Fibroblast of skin of left quadriceps (primary cell): Measurements from ENCODE around the gene KCNJ4.
"Not testable (repeated sequence)": the region's sequence is repeated elsewhere in the genome, so short reads cannot be mapped to it uniquely, and the experiment has no call there.

Experiments used
- DNase-seq, 2 experiments: peaks; one replicate each; pipeline ENCODE4 v3.0.0-alpha.2; 2013; ENCODE audit warnings: low read depth in 2 of 2

KCNJ4 gene

DNA sequence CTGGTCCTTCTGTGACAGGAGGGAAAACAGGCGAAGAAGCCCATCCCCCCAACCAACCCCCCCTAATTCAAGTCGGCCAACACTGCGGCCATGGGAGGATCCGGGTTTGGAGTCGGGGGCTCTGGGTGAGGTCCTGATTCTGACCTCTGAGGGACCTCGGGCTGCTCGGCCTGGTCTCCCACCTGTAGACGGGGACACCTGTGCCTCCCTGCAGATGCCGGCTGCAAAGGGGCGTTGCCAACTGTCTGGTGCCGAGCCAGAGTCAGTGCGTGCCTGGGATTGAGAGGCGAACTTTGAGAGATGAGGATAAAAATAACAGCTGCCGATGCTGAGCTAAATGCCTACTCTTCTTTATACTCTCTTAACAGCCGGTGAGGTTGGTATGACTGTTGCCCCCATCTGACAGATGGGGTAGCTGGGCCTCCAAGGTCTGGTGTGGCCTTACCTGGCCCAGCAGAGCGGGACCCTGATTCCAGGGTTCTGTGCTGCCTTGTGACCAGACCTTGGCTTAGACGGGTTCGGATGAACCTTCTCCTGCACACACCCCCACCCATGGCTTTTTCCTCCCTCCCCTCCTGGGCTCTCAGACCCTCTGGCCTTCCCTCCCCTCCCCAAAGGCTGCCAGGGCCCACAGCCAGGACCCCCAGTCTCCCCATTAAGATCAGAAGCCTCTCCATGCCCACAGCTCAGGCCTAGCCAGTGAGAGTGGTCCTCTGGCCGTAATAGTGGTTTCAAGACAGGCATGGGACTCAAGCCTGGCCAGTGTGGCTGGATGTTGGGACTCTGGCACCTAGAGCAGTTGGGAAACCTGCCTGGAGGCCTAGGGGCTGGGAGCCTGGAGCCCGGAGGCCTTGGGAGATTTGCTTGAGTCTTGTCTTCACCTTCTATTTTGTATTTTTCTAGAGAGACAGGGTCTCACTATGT is 41.7 kb downstream of the KCNJ4 start:
- DNase-seq: no peak

DNA sequence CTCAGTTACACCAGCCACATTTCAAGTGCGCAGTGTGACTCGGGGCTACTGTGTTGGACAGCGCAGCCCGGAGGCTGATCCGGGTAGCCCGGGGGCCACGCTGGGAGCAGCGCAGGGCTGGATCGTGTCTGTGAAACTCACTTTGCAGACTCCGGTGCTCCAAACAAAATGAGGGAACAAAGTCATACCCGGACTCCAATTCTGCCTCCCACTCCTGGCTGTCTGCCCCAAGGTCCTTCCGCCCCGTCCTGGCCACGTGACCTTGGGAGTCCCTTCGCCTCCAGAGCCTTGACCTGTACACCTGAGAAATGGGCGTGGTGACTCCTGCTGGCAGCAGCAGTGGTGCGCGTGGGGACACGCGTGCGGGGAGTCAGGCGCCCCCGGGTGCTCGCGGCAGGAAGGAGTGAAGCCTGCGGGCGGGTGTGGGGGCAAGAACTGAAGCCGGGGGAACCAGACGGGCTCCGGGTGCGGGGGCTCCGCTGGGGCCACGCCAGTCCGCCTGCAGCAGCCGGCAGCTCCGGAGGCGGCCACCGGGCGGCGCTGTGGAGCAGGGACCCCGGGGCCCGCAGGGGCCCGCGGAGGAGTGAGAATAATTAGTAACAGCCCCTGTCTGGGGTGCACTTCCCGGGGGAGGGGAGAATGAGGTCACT is 42.4 kb downstream of the KCNJ4 start:
- no peak for DNase-seq

DNA sequence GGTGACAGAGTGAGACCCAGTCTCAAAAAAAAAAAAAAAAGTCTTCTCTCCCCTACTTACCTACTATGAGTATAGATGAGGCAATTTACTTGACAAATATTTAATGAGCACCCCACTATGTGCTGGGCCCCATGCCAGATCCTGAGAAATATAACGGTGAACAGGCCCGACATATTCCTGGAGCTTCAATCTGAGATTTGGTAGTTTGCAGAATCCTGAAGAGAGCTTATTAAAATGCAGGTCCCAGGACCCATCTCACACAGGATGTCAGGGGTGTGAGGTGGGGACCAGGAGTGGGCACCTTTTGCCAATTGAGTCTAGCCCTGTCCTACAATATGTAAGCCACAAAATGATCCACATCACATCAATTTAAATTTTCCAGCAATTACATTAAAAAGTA is 44.0 kb downstream of the KCNJ4 start:
- DNase-seq: no peak

DNA sequence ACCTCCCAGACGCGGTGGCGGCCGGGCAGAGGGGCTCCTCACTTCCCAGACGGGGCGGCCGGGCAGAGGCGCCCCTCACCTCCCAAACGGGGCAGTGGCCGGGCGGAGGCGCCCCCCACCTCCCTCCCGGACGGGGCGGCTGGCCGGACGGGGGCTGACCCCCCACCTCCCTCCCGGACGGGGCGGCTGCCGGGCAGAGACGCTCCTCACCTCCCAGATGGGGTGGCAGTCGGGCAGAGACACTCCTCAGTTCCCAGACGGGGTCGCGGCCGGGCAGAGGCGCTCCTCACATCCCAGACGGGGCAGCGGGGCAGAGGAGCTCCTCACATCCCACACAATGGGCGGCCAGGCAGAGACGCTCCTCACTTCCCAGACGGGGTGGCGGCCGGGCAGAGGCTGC is 45.1 kb downstream of the KCNJ4 start:
- not testable (repeated sequence) for DNase-seq

DNA sequence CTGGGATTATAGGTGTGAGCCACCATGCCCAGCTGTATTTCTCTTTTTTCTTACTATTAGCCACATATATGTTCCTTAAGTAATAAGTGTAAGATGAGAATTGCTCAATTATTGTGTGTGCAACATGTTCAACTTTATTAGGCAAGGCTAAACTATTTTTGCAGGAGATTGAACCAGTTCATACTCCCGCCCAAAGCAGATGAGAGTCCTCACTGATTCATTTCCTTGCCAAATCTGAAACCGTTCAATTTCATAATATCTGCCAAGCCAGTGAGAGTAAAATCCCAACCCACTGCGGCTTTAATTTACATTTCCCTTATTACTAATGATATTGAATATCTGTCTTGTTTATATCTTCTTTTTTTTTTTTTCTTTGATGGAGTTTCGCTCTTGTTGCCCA is 48.4 kb downstream of the KCNJ4 start:
- DNase-seq: no peak

DNA sequence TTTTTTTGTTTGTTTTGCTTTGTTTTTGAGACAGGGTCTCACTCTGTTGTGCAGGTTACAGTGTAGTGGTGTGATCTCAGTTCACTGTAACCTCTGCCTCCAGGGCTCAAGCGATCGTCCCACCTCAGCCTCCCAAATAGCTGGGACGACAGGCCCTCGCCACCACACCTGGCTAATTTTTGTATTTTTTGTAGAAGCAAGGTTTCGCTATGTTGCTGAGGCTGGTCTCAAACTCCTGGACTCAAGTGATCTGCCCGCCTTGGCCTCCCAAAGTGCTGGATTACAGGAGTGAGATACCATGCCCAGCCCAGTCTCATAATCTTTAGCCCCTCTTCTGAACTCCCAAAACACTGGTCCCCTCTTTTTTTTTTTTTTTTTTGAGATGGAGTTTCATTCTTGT is 50.6 kb downstream of the KCNJ4 start:
- no peak for DNase-seq

DNA sequence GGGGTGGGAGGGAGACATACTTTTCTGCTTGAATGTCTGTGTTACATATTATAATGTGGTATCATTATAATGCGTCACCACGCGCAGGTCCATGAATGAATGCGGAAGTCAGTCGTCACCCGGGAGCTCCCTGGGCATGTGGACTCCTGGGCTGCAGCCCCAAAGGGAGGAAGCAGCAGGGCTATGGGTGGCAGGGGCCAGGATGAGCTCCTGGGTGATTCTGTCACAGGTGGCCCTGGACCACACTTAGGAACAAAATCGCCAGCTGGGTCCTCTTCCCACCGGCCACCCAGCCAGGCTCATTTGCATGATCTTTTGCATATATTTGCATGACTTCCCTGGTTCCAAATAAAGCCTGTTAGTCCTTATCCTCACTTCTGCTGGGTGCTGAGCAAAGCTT is 51.2 kb downstream of the KCNJ4 start:
- DNase-seq: no peak

DNA sequence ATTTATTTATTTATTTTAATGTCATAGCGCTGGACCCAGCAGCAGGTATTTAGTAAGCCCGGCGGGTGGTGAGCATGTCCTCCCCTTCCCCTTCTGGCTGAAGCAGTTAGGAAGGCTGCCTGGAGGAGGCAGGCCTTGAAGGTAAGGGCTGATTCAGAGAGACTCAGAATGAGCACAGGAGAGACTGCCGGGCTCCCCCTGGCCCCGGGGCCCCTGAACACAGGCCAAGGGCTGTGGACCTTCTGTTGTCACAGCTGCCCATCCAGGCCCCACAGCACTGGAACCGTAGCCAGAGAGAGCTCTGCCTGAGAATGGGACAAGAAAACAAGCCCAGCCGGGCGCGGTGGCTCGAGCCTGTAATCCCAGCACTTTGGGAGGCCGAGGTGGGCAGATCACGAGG is 52.8 kb downstream of the KCNJ4 start:
- DNase-seq: no peak

DNA sequence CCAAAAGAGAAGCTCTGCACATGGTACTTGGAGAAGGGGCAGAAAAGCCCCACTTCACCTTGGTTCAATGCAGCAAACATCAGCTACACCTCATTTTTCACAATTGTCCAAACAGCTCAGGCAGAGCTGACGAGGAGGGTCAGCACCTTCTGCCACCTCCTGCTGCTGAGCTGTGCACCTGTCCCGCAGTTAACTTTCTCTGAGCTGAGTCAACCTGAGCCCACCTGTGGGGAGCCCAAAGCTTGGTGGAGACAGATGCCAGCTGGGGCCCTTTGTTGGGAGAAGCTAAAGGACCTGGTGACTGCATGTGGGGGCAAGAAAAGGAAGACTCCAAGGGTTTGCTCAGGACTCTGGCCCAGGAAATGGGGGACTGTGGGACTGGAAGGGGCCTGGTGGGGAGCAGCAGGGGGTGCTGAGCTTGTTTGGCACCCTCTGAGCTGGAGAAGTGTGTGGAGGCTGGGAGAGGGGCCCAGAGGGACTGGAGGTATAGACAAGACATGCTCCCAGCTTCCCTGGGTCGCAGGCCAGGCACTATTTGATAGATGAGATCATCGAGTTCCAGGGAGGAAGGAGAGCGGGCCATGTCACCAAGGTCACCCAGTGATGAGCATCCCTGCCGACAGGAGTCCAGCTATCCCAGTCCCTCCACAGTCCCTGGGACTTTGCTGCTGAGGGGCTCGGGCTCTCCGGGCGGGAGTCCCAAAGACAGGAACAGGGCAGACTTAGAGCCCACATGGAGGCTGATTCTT is 53.5 kb downstream of the KCNJ4 start:
- no peak for DNase-seq

DNA sequence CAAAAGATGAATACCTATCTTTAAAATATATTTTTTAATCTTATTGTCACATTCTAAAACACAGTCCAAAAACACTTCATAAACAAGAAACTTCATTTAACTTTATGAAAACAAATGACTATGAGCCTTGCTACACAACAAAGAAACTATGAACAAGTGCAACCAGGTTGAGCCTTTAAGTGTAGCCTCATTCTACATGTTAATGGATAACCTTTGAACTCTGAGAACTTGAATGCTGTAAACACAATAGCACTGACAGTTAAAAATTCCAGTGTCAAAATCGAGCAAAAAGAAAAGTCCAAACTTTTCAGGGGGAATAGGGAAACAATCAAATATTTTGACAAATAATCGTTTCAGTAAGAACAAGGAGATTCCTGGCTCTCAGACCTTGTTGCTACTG is 54.7 kb downstream of the KCNJ4 start:
- not testable (repeated sequence) for DNase-seq

DNA sequence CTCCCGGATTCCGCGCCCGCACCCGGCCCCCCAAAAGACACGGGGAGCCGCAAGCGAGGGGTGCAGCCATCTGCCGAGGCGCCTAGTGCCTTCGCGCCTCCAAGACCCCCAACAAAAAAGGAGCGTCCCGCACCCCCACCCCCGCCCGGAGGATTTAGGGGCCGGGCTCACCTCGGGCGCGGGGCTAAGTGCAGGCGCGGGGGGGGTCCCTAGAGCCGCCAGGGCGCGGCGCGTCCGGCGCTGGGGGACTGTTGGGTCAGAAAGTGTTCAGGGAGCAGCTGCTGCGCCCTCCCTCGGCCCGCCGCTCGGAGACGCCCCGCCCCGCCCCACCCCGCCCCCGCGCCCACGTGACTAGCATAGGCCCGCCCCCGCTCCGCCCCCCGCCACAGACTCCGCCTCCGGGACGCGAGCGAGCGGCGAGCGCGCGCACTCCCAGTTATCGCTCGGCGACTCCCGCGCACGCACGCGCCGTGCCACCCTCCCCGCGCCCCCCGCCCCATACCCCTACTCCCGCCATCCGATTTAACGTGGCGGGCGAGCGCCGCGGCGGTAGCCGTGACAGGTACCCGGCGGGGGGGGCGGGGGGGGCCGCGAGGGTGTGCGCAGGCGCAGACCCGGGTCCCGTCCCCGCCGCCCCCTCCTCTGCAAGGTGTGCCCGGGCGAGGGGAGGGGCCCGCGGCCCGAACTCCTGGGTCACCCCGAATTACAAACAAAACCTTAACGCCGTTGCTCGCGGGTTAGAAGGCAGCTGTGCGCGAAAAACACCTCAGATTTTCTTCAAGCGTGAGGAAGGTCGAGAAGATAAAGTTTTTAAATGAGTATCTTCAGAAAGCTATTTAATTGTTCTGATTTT is 56.2 kb downstream of the KCNJ4 start:
- peak; percentile 42 to 43 for DNase-seq

DNA sequence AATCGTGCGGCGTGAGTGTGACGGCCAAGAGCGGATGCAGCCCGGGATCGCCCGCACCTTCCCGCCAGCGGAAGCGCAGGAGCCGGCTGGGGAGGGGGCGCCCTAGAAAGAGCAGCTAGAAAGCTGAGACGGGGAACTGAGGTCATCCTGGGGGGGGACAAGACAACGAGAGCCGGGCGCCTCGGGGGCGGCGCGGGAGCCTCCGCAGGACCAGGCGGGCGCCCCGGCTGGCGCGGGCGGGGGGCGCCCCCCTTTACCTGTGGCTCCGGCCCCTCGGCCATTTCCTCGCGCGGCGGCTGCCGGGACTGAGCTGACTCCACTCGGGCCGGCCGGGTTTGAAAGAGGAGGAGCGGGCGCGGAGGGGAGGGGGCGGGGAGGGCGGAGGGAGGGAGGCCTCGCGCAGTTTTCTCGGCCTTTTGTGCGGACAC is 56.8 kb downstream of the KCNJ4 start:
- not testable (repeated sequence) for DNase-seq

DNA sequence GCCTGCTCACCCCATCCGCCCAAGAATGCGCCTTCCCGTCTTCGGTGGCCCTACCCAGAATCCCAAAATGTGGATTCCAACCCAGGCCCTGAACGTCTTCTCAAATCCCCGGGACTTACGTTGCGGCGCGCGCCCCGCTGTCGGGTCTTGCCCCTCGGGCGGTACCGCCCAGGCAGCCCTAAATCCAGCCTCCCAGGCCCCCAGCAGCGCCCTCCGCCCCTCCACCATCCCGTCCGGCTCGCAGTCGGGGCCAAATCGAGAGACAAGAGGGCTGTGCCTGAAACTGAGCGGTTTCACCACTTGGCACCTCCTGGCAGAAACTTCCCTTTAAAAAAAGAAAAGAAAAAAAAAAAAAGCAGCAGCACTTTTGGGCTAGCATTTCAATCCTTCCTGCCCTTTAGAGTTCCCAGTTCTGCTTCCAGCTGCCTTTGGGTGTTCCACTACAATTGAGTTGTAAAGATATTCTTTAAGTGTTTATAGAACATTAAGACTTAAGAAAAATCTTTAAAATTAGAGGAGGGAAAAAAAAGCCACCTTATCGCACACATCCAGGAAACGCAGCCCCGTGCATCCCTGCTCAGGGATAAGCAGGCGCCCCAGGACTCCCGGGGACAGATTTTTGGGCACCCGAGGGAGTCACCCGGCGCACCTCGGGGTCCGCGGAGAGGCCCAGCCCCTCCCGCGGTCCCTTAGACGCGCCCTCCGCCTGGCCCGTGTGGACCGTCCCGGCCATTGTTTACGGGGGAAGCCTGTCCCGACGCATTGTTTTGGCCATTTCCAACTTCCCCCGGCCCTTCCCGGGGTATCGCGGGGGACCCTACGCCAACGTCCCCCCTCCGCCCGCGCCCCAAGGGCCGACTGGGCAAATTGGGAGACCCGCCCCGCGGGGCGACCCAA is 57.6 kb downstream of the KCNJ4 start:
- DNase-seq: no peak

DNA sequence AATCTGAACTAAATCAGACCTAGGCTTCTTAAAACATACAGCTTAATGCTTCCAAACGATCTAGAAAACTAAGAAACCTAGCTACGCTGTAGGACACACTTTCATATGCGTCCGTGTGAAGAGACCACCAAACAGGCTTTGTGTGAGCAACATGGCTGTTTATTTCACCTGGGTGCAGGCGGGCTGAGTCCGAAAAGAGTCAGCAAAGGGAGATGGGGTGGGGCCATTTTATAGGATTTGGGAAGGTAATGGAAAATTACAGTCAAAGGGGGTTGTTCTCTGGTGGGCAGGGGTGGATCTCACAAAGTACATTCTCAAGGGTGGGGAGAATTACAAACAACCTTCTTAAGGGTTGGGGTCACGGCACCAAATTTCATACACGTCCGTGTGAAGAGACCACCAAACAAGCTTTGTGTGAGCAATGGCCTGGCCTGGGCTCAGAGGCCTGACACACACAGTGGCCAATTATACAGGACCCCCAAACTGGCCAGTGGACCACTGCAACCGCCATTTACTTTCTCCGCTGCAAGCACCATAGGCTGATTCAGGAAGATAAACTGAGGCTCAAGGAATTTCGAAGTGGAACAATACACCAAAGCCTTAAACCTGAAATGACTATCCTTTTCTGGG is 58.4 kb downstream of the KCNJ4 start:
- DNase-seq: not testable (repeated sequence)

DNA sequence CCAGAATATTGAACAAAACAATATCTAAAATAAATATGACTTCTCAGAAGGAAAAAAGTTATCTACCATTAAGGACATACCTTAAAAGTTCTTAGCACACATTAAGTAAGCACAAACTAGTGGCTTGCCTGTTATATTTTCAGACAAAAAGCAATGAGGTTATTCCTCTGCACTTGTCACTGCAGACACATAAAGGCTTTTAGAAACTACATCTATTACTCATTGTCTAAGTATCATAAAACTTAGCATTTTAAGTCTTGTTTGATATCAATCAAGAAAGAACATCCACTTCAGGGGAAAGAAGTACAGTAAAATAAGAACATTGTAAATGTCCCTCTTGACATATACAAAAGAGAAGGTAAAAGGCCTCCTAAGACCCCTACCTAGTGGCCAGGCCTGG is 59.1 kb downstream of the KCNJ4 start:
- DNase-seq: not testable (repeated sequence)

DNA sequence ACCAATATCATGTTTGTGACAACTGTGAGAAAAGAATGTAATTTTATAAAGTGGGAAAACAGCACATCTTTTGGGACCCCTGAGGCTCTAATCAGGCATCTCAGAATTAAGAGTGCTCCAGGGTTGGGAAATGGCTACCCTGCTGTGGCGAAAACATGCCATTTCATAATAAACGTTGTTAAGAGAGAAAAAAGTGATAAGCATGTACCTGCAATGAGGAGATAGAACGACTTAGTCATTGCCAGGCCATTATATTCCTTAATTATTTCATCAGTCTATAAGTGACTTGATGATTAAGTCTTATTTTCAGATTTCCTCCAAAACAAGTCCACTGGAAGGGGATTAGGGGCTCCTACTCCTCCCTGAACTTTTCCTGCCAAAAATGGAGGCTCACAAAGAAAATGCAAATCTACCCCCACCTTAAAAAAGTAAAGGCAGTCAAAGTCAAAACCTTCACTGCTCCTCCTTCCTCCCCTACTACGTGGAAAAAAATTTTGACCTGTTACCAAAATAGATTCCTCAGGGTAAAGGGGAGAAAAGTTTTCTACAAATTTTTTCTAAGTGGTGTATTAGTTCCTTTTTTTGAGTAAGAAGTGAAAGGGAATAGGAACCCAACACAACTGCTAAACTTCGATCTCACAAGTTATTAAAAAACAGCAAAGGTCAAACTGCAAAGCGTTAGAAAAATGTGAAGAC is 59.9 kb downstream of the KCNJ4 start:
- not testable (repeated sequence) for DNase-seq

DNA sequence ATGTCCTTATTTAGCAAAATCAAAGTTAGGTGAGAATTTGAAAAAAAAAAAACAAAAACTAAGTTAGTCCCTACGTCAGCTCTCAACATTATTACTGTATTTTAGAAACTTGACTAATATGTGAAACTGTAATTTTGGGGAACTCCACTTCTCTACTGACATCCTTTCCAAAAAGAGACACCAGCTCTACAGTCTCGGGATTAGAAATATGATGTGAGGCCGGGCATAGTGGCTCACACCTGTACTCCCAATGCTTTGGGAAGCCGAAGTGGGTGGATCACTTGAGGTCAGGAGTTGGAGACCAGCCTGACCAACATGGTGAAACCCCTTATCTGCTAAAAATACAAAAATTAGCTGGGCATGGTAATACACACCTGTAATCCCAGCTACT is 65.6 kb downstream of the KCNJ4 start:
- DNase-seq: not testable (repeated sequence)

DNA sequence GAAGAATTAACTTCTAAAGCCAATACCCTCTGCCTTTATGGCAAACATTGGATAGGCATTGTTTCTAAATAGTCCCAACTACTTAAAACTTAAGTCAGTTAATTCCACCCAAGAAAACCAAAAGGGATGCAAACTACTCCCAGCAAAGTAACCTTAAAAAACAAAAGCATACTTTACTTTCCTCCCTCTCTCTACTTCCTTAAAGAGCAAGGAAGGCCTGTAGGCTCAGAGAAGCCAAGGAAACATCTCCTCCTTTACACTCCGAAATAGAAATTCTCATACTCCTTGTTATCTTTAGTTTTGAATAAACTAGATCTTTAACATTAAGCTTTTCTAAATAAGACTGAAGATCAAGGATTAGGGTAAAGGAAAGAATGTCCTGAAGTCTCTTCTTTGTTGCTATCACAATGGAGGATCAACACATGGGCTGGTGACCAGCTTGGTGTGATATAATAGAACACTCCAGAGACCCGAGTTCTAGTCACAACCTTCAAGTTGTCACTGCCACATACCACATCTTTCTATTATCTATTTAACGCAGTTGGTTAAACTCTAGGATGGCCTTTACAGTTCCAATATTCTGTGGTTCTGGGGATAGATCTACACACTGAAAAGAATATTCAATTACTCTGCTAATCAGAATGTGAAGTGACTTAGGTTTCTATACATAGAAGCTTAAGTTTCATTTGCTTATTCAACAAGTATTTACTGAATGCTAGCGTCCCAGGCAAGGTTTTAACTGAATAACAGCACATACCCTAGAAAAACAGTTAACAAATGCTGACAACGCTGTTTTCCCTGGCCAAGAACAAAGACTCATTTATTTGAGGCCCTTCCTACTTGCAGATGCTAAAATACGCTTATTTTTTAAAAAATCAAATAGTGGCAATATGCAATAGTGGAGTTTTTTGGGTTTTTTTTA is 66.2 kb downstream of the KCNJ4 start:
- not testable (repeated sequence) for DNase-seq
